Stimulated activated CD4-positive, alpha-beta T cell treated with anti-CD3 and anti-CD28 coated beads, TNF-alpha, amount 100 ng/mL, for 4 hours (primary cell): ENCODE measurements around the gene DOP1A.

ENCODE experiments used
- DNase-seq, 3 experiments: peaks; one replicate each; pipeline ENCODE4 v3.0.0-alpha.2; 2020; ENCODE audit warnings: low read depth in 3 of 3

DOP1A gene, protein sequence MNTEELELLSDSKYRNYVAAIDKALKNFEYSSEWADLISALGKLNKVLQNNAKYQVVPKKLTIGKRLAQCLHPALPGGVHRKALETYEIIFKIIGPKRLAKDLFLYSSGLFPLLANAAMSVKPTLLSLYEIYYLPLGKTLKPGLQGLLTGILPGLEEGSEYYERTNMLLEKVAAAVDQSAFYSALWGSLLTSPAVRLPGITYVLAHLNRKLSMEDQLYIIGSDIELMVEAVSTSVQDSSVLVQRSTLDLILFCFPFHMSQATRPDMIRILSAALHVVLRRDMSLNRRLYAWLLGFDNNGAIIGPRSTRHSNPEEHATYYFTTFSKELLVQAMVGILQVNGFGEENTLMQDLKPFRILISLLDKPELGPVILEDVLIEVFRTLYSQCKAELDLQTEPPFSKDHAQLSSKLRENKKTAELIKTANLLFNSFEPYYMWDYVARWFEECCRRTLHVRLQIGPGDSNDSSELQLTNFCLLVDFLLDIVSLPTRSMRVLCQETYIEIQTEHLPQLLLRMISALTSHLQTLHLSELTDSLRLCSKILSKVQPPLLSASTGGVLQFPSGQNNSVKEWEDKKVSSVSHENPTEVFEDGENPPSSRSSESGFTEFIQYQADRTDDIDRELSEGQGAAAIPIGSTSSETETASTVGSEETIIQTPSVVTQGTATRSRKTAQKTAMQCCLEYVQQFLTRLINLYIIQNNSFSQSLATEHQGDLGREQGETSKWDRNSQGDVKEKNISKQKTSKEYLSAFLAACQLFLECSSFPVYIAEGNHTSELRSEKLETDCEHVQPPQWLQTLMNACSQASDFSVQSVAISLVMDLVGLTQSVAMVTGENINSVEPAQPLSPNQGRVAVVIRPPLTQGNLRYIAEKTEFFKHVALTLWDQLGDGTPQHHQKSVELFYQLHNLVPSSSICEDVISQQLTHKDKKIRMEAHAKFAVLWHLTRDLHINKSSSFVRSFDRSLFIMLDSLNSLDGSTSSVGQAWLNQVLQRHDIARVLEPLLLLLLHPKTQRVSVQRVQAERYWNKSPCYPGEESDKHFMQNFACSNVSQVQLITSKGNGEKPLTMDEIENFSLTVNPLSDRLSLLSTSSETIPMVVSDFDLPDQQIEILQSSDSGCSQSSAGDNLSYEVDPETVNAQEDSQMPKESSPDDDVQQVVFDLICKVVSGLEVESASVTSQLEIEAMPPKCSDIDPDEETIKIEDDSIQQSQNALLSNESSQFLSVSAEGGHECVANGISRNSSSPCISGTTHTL (N-terminal part only)

DNA sequence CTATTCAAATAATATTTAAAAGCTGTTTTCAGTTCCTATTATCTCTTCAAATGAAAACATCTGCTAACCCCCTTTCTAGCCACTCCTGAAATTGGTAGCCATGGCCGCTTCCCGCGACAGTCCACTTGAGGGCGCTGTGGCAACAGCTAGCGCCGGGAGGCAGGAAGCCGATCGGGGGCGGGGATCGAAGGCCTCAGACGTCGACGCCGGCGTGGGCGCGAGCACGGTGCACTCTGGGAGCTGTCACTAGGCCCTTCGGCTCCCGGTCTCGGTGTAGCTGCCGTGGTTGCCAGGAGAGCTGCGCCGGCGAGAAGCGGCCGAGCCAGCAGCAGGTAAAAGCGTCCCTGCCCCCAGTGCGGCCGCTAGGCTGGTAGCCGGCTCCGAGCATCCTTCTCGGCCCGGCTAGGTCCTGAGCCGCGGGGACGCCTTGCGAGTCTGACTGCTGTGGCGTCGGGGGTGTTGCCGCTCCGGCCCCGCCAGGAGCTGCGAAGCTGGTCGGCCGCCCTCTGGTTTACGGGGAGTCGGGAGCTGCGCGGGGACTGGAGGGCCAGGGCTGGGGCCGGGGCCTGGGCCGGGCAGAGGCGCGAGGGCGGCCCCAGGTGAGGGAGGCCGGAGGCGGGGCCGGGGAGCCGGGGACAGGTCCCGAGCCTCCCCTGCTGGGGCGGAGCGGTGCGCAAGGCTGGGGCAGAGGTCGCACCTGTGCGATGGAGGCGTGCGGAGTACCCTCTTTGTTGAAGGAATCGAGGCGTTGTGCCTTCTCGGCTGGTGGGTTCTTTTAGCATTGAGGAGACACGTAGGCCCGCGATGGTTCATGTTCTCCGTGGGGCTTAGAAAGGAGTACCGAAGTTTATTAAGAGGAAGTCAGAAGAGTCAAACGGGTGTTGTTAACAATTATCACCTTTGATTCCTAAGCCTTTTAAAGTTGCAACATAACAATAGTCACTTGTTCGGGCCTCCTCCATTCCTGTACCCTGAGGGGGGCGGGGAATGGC, at the start of gene DOP1A:
Gene DOP1A (plus strand): TSS at position 224 of the 992 bp plus-strand sequence. CDS start 29,307 bp downstream, outside the sequence.
- DNase-seq: peak; percentile 94 to 96 (median 96)

DNA sequence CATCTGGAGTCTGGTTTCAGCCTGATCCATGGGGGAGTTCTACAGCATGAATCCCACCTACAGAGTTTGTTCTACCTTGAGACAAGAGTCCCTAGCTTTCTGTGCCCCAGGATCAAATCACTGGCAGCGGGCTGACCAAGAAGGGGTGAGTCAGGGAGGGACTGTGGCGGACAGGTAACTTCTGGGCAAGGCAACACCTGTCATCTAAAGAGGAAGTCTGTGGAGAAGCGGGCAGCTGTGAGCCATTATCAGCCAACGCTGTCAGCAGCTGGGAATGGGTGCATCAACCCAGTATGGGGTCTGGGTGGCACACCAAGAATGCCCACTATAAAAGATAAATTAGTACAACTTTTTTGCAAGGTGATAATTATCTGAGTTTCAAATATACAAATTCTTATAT, 47.7 kb upstream of the DOP1A start:
- no peak for DNase-seq

DNA sequence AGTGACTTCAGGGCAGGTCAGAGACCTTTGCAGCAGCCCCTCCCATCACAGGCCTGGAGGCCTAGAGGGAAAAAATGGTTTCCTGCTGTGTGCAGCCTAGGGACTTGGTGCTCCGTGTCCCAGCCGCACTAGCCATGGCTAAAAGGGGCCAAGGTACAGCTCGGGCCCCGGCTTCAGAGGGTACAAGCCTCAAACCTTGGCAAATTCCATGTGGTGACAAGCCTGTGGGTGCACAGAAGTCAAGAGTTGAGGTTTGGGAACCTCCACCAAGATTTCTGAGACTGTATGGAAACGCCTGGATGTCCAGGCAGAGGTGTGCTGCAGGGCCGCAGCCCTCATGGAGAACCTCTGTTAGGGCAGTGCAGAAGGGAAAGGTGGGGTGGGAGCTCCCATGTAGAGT, 35.8 kb upstream of the DOP1A start:
- no peak for DNase-seq

DNA sequence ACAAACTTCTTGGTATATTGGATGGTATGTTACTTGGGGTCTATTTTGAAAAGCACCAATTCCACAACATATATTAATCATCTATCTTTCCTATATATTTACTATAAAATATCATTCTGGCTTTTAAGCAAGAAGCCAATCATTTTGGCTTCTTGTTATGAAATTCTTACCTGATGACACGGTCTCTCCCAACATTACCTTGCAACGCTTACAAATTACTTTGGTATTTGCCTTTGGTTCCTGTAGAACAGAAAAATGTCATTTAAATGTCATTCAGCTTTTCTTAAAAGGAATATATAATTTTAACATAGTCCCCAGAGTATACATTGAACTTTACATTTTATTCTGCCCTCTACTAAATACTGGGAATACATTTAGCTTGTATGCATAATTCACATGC, 29.2 kb upstream of the DOP1A start:
- DNase-seq: no peak

DNA sequence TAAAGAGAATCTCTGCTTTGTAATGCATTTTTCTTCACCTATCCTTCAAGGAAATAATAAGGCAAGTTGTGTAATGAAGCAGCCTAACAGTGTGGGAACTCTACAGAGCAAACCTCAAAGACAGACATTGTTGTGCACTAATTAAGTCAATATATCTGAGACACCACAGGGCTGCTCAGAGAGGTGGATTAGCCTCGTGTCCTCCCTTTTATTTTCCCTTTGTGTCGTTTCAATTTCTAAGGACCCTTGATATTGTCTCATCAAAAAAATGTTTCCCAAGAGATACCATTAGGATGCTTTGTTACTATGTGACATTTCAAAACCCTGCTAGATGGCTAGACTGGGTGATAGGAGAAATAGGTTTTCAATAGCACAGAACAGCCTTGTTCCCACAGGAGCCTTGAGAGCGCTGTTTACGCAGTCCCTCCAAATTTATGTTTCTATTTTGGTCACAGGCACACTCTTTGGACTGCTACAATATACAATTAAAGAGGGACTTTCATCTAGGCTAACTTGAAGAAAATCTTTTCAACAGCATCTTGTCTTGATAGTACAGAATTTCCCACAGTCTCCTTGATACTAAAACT, 24.9 kb upstream of the DOP1A start:
- DNase-seq: no peak

DNA sequence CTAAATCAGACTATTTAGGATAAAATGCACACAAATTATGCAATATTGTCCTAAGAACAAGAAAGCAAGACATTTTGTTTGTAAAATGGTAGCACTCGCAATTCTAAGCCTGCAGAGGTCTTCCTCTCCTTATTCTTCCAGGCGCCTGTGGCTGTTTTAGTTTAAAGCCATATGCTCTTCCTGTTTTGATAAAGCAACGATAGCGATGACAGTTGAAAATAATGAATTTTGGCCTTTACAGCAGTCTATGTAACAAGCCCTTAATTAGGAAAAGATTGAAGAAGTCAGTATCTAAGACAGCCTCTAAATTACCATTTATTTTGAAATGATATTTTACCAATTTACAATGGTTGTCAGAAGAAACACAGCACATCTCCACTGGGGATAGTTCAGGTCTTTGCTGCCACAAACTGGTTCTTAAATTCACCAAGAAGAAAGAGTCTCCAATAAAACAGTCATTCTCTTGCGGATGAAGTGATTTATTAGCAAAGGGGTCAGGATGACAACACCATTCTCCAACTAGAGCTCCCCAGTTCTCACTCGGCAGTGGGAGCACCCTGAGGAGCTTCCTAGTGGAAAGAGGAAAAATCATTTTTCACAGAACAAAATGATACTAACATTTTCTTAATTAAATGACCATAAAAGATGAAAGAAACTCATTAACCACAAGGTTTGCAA, 23.2 kb upstream of the DOP1A start:
- no peak for DNase-seq

DNA sequence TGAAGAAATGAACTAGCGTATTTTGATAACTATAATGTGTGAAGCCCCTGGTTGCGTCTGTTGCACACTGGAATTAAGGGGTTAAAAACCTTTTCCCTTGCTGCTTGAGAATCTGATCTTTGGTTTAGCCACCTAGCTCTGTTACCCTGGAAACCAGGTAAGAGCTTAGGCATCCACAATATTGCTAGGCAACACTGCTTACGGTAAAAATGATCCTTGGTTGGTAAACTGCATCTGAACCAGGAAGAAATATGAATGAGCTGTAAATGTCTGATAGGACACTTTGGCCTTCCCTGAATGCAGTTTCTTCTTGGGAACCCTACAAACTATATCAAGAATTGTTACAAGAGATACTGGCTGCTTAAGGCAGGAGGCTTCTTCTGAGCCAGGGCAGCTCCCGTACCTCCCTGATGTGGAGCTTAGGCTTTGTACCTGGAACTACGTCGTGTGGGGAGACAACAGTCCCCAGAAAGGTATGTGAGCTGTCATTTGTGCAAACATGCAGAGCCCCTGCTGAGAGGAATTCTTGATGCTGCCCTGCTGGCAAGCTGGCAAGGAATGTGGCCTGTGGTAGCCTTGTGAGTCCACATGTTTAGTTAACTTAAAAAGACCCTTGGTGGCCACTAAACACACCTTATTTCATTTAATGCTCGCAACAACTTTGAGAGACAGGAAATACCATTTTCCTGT, 20.3 kb upstream of the DOP1A start:
- DNase-seq: no peak

DNA sequence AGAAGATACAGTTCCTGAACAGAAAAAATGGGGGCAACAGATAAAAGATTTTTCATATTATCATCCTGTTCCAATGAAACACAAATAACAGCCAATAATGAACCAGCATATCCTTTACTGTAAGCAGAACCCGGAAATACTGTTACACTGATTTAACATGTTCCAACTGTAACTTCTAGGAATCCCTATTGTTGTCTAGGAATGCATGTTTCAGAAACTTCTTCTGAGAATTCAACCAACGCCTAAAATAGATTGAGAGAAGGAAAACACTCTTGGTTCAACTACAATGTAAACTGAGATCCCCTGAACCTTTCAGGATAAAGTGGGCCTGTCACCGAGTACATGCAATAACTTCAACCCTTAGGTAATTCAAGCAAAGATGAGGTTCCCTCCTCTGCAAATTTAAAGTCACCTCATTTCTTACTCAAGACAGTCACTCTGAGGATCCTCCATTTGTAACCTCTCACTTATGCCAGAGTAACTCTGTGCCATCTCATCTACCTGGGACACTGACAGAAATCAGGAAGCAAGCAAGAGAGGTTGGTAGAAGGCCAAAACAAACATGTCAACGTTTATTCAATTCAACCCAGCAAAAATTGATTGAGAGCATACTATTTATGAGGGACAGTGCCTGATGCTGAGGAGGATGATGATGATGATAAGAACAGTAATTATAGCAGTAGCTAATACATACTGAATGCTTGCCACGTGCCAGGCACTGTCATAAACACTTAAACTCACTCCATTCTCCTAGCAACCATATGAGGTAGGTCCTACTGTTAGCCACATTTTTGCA, 15.9 kb upstream of the DOP1A start:
- no peak for DNase-seq

DNA sequence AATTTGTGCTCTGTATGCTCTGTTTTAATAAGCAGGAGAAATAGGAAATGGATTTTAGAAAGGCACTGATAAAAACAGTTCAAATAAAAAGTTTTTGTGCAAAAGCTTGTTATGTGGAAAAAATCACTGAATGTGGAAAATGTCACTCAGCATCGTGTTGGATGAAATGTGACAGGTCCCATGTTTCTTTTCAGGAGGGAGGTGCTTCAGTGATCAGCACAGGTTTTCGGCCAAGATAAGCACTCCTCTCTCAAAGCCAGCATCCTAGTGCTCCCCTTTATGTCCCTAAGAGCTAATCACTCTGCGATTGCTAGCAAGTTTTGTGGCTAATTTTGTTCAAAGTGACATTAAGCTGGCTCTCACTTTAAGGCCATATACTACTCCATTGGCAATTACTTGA, 13.8 kb upstream of the DOP1A start:
- no peak for DNase-seq

DNA sequence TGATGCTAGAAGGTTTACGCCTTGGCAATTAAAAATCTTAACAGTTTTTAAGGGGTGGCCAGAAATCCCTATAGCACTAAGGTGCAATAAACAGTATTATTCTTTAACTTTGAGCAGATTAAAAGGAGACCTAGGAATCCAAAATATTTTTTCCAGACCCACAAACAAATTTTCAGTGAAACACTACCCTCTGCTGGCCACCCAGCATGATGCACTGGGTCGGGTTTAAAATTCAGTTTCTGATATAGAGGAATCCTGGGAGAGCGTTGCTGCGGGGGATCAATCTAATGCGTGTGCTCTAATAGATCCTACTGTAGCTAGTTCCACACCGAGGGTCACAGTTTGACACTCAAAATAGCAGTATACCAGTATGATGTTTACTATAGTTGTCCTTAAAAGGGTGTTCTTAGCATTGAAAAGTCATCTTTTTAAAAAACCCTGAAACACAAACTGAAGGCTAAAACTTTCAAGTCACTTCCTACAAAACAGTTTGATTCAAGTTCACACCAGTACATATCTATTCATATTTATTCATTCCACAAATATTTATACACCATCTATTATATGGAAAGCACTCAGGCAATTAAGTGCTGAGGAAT, 12.0 kb upstream of the DOP1A start:
- DNase-seq: peak in 1 of 3 experiments; percentile 17

DNA sequence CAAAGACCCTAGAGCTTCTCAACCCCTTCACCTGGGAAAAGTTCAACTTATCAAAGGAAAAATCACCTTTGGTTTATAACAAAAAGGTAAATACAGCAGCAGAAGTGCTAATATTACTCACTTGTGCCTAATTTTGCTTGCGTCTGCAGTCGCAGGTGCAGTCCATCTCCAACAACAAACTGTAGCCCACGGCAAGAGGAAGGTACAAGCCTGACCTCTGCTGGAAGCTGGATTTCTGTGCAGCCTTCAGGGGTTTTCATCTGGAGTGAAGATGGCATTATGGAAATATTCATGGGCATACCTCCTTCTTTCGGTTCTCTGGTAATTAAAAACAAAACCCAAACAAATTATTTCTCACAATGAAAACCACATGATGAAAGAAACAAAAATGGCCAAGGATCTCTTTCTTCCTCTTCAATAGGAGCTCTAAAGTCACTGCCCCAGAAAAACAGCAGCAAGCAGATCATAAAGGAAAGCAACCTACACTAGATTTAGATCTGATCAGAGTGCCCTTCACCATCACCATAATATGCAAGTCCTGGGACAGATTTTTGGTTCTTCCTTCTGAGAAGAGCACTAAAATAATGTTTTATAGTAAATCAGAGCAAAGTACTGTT, 9.7 kb upstream of the DOP1A start:
- no peak for DNase-seq

DNA sequence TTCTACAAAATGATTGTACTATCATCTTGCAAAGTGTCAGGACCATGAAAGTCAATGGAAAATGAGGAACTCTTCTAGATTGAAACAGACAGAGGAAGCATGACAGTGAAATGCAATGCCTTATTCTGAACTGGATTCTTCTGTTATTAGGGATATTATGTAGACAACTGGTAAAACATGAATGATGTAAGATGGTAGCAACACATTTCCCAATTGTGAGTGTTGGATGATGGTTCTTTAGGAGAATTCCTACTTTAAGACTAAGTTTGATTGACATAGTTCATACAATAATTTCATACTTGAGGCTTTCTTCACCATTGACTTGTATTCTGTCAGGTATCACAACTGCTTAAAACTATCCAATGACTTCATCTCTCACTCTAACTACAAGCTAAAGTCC, 6.3 kb upstream of the DOP1A start:
- DNase-seq: no peak

DNA sequence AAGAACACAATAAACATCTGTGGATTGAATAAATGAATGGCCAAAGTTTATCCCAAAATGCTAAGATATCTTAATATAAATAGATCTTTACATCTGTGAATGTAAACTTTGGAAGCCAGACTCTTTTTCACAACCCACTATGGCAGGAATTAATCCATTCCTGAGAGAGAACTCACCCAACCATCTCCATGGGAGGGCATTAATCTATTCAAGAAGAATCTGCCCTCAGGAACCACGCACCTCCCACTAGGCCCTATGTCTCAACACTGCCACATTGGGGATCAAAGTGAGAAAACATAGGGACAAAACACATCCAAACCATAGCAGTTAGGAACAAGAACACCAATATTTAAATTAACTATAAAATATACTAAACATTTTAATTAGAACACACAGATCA, 5.2 kb upstream of the DOP1A start:
- no peak for DNase-seq

DNA sequence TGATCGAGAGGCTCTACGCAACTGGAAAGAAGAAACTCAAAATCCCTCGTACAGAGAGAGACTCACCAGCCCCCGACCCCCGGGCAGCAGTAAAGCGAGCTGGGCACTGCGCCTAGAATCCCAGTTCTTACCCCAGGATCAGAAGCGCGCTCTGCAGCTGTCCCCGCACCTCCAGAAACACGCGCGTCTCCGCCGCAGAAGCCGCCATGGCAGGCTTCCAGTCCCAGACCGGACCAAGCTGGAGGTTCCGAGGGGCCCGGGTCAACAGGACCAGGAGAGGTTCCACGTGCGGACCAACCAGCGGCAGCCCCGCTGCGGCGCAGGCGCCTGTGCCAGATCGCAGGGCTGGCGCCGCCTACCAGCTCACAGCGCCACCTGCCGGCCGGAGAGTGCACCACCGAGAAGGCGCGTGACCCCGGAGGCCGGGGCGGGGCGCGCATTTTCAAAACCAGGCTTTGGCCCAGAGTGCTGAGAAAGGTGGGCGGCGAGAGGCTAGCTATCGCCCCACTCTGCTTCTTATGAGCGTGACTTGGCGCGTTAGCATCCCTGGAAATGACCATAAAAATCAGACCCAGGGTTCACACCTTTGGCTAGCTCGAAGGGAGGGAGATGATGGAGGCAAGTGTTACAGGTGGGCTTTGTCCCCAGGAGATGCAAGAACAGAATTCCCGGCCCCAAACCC, 1.8 kb upstream of the DOP1A start, which contains the start of gene UBE3D:
Gene UBE3D (minus strand): TSS at position 331 of the 682 bp plus-strand sequence. CDS start 123 bp downstream, at position 208.
- DNase-seq: peak; percentile 86 to 93 (median 87)

DNA sequence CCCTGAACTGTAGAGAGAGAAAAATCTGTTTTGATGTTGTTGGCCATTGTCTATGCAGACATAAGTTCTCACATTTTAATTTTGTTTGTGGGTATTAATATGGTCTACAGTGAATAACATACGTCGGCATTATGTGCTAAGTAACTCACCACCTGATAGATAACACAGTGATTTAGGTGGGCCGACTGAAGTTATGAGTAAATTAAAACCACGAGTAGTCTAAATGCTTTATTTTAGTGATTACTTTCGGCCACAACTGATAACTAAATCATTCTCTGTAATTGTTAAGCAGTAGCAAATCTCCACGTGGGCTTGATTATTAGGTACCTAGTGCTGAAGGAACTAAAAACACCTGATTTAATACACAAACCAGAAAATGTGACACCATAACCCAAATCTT, 1.1 kb downstream of the DOP1A start:
- DNase-seq: no peak

DNA sequence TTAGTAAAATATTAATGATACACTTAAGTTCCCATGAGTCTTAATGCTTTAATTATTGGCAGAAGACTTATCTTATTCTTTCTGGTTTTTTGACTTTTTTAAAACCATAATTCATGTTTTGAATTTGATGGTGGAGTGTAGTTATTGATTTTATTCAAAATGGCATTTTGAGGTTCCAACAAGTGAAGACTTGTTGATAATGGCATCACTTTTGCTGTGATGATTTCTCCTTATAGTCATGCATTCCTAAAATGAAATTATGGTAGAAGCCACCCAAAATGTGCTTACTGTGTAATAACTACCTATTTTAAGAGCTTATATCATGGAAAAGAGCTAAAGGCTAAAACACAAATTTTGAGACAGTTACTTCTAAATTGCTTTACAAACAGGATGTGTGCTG, 2.2 kb downstream of the DOP1A start:
- no peak for DNase-seq

DNA sequence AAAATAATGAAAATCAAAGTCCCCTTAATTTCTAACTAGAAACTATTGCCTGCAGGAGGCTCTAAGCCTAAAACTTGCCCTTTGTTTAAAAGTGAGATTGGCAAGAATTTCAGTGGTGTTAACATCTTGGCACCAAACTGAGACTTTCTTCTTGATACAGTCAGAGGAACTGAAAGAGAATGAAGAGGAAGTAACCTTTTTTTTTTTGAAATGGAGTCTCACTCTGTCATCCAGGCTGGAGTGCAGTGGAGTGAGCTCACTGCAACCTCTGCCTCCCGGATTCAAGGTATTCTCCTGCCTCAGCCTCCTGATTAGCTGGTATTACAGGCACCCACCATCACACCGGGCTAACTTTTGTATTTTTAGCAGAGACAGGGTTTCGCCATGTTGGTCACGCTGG, 3.6 kb downstream of the DOP1A start:
- DNase-seq: no peak
